HEK293T (cell line): Measurements from ENCODE around the gene CPLX3.

Experiments used
- CTCF ChIA-PET: fragments of 350-600 bp; formaldehyde crosslinking; extraction: SDS; loops from one replicate; lab custom pipeline; 2021; ENCODE audit warnings: antibody characterized with exemption, inconsistent platforms; lab: Yijun Ruan, JAX
- POLR2A ChIA-PET: fragments of 350-600 bp; formaldehyde crosslinking; extraction: SDS; loops from one replicate; lab custom pipeline; 2020; ENCODE audit warnings: antibody characterized with exemption, inconsistent platforms; lab: Yijun Ruan, JAX
- DNase-seq: peaks from one replicate; pipeline ENCODE4 v3.0.0; 2012; ENCODE audit warnings: mixed read lengths; ENCODE audit errors: extremely low spot score
- ARNT ChIP-seq: fragments of 450-650 bp; IDR thresholded peaks from 2 replicates; pipeline ENCODE4 v1.6.1; 2017; ENCODE audit warnings: mild to moderate bottlenecking
- BHLHE40 ChIP-seq: fragments of 450-650 bp; IDR thresholded peaks from 2 replicates; pipeline ENCODE4 v1.6.1; 2016; ENCODE audit warnings: mild to moderate bottlenecking, moderate library complexity, borderline replicate concordance
- CTBP1 ChIP-seq: fragments of 450-650 bp; IDR thresholded peaks from 2 replicates; pipeline ENCODE4 v1.6.1; 2016; ENCODE audit warnings: borderline replicate concordance
- ELF4 ChIP-seq: fragments of 450-650 bp; IDR thresholded peaks from 2 replicates; pipeline ENCODE4 v1.6.1; 2017; ENCODE audit warnings: antibody characterized with exemption
- FOXA1 ChIP-seq: fragments of 450-650 bp; IDR thresholded peaks from 2 replicates; pipeline ENCODE4 v1.6.1; 2016; ENCODE audit warnings: mild to moderate bottlenecking
- FOXK2 ChIP-seq: fragments of 450-650 bp; IDR thresholded peaks from 2 replicates; pipeline ENCODE4 v1.6.1; 2016; ENCODE audit warnings: mild to moderate bottlenecking
- FOXM1 ChIP-seq: fragments of 450-650 bp; IDR thresholded peaks from 2 replicates; pipeline ENCODE4 v1.6.1; 2017; ENCODE audit warnings: mild to moderate bottlenecking, borderline replicate concordance
- HDGF ChIP-seq: fragments of 450-650 bp; IDR thresholded peaks from 2 replicates; pipeline ENCODE4 v1.6.1; 2017; ENCODE audit warnings: antibody characterized with exemption, borderline replicate concordance
- L3MBTL2 ChIP-seq: fragments of 450-650 bp; conservative IDR thresholded peaks from 2 replicates; pipeline ENCODE4 v1.6.1; 2016; ENCODE audit warnings: mild to moderate bottlenecking
- LEF1 ChIP-seq: fragments of 450-650 bp; IDR thresholded peaks from 2 replicates; pipeline ENCODE4 v1.6.1; 2017; ENCODE audit warnings: mild to moderate bottlenecking, borderline replicate concordance
- NFRKB ChIP-seq: fragments of 450-650 bp; IDR thresholded peaks from 2 replicates; pipeline ENCODE4 v1.6.1; 2016; ENCODE audit warnings: mild to moderate bottlenecking, moderate library complexity
- SP1 ChIP-seq: fragments of 450-650 bp; IDR thresholded peaks from 2 replicates; pipeline ENCODE4 v1.6.1; 2017
- SUZ12 ChIP-seq: fragments of 450-650 bp; IDR thresholded peaks from 2 replicates; pipeline ENCODE4 v1.6.1; 2016; ENCODE audit warnings: mild to moderate bottlenecking
- TARDBP ChIP-seq: fragments of 450-650 bp; IDR thresholded peaks from 2 replicates; pipeline ENCODE4 v1.6.1; 2016
- ZNF384 ChIP-seq: fragments of 450-650 bp; IDR thresholded peaks from 2 replicates; pipeline ENCODE4 v1.6.1; 2016
- TF ChIP-seq, protein P1 (sequence below): fragments of 450-650 bp; IDR thresholded peaks from 2 replicates; pipeline ENCODE4 v1.6.1; 2016

Gene CPLX3

DNA sequence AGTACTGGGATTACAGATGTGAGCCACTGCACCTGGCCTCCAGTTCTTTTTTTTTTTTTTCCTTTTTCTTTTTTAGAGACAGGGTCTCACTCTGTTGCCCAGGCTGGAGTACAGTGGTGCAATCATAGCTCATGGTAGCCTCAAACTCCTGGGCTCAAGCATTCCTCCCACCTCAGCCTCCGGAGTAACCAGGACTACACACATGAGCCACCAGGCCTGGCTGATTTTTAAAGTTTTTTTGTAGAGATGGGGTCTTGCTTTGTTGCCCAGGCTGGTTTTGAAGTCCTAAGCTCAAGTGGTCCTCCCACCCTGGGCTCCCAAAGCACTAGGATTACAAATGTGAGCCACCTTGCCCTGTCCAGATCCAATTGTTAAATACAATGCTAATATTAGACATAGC is 30.1 kb downstream of the CPLX3 start:
- TF ChIP-seq FOXA1 = no peak
- TF ChIP-seq NFRKB = no peak
- no peak for TF ChIP-seq ELF4
- TF ChIP-seq, protein P1, sequence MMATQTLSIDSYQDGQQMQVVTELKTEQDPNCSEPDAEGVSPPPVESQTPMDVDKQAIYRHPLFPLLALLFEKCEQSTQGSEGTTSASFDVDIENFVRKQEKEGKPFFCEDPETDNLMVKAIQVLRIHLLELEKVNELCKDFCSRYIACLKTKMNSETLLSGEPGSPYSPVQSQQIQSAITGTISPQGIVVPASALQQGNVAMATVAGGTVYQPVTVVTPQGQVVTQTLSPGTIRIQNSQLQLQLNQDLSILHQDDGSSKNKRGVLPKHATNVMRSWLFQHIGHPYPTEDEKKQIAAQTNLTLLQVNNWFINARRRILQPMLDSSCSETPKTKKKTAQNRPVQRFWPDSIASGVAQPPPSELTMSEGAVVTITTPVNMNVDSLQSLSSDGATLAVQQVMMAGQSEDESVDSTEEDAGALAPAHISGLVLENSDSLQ = no peak
- no peak for TF ChIP-seq HDGF
- no peak for TF ChIP-seq BHLHE40
- no peak for TF ChIP-seq LEF1
- no peak for TF ChIP-seq SP1
- no peak for TF ChIP-seq SUZ12
- no peak for TF ChIP-seq FOXK2
- no peak for TF ChIP-seq CTBP1
- no peak for TF ChIP-seq FOXM1
- TF ChIP-seq TARDBP = no peak
- no peak for TF ChIP-seq ZNF384
- TF ChIP-seq ARNT = no peak
- no peak for TF ChIP-seq L3MBTL2
- DNase-seq = no peak
- ChIA-PET POLR2A (interaction anchor here (0.7 to 1.3 kb wide), 2 partner anchors 13 to 29 kb away, joined by 3 read pairs; partner anchors contain the start of gene ULK3), CTCF (interaction anchor here (0.6 to 1.1 kb wide), 3 partner anchors 13 to 224 kb away, joined by 3 to 4 read pairs (median 4); no protein-coding TSS in a partner anchor)

DNA sequence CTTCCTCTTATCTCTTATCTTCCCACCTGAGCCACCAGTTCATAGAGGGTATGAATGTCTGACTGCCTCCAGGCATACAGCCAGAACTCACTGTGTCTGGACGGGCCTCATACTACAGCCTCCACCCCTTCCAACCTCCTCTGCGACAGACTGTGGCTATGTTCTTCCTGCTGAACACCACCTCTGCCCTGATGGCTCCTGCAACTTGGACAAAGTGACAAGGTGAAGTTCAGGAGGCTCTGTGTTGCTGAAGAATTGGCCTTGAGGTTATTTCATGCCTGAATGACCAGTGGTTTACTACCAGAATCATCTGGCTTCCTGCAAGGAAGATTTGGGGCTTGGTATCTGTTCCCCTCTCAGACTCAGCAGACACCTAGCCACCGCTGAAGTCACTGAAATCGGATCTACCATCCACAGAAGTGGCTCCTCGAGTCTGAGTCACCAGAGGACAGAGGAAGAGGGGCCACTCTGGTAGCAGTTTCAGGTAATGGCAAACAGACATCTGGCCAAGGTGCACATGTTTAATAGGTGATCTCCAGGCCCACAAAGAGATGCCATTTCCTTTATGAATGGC is 30.7 kb downstream of the CPLX3 start:
- DNase-seq = no peak
- ChIA-PET POLR2A (no interaction called here), CTCF (interaction anchor here (0.6 to 1.1 kb wide), 3 partner anchors 13 to 225 kb away, joined by 3 to 4 read pairs (median 3); no protein-coding TSS in a partner anchor)
- no peak for TF ChIP-seq HDGF
- TF ChIP-seq SUZ12 = no peak

DNA sequence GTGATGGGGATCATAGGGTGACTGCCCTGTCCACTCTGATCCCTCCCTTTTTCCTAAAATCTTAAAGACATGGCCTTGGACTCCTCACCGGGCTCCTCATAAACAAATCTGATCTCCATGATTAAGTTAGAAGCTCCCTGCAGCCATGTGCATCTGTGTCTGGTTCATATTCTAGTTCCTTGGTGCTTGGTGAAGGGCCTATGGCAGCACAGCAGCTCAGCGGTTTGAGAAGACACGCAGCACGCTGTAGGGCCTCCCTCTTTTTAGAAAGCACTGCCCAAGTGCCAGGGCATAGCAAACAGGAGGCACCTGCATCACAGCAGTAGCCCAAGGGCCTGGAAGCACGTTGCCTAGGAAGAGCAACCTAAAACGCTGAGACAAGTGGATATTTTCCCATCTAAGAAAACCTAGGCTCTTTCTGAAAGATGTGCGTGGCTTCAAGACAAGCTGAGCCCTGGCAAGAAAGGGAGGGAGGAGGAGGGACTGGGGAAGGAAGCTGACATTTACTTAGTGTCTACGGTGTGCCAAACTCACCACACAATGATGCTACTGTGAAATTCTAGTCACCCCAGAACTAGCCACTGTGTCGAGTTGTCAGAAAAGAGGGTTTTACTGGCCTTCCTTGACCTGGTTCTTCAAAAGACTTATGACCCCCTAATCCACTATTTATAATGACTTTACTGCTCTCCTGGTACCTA is 31.4 kb downstream of the CPLX3 start:
- POLR2A ChIA-PET = interaction anchor here (0.7 to 0.9 kb wide), 2 partner anchors 12 to 31 kb away, joined by 3 read pairs; partner anchors contain the start of gene MPI
- no peak for DNase-seq
- CTCF ChIA-PET = interaction anchor here (0.6 to 0.7 kb wide), 2 partner anchors 38 to 92 kb away, joined by 3 read pairs; no protein-coding TSS in a partner anchor
- no peak for TF ChIP-seq BHLHE40
- no peak for TF ChIP-seq FOXM1
- no peak for TF ChIP-seq HDGF
- TF ChIP-seq, protein P1 = no peak
- TF ChIP-seq CTBP1 = no peak
- no peak for TF ChIP-seq ARNT
- no peak for TF ChIP-seq SUZ12
- no peak for TF ChIP-seq FOXA1
- no peak for TF ChIP-seq TARDBP
- no peak for TF ChIP-seq LEF1
- TF ChIP-seq FOXK2 = no peak
- no peak for TF ChIP-seq L3MBTL2

DNA sequence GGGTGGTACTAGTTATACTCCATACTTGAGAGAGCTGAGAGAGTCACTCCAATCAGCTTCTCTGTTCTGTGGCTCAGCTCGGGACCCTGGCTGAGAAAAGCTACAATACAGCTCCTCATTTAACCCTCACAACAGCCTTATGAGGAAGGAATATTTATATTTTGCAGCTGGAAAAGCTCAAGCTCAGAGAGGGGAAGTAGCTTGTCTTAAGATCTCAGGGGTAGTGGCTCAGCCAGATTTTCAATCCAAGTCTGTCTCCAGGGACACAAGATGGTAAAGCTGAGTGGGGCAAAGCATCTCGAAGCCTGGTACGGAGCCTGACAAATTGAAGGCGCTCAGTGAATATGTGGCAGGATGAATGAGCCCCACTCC is 31.9 kb downstream of the CPLX3 start:
- ChIA-PET CTCF (interaction anchor here (0.6 kb wide), 1 partner anchor 37 kb away, joined by 3 read pairs; no protein-coding TSS in a partner anchor), POLR2A (interaction anchor here (0.7 to 1.6 kb wide), 4 partner anchors 12 to 48 kb away, joined by 3 to 7 read pairs (median 4); partner anchors contain the start of genes FAM219B, MPI and ULK3)
- TF ChIP-seq L3MBTL2 (no peak), LEF1 (no peak), FOXK2 (no peak), SP1 (no peak), FOXA1 (no peak), NFRKB (no peak), TARDBP (no peak), ELF4 (no peak), HDGF (no peak), ZNF384 (no peak), SUZ12 (no peak), ARNT (no peak), BHLHE40 (no peak), FOXM1 (no peak), CTBP1 (no peak)
- TF ChIP-seq, protein P1 = no peak
- DNase-seq = no peak

DNA sequence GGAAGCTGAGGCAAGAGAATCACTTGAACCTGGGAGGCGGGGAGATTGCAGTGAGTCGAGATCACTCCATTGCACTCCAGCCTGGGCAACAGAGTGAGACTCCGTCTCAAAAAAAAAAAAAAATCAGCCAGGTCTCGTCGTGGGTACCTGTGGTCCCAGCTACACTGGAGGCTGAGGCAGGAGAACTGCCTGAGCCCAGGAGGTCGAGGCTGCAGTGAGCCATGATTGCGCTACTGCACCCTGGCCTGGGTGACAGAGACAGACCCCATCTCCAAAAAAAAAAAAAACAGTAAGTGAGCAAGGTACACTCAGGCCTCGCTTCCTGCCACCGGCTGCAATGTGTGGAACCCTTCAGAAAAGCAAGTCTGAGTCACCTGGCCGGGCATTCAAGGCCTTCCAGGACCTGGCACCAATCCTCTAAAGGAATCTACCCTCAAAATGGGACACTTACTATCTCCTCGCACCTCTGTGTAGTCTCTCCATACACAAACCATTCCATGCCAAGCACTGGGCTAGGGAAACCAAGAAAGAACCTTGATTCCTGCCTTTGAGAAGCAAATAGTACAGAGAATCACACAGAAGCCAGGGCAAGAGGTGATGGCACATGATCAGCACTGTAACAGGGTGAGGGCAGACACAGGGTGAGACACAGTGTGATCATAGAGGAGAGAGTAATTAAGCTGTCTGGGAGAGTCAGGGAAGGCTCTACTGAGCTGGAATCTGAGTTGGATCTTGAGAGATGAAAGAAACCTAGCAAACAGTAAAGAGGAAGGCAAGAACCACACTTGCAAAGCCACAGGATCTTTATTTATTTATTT is 37.0 kb downstream of the CPLX3 start:
- ChIA-PET POLR2A (no interaction called here), CTCF (interaction anchor here (0.5 to 0.6 kb wide), 2 partner anchors 94 to 137 kb away, joined by 3 to 4 read pairs; no protein-coding TSS in a partner anchor)
- DNase-seq = no peak

More for the DNA sequence above, 37.0 kb downstream of the CPLX3 start:
- TF ChIP-seq L3MBTL2 (no peak), ZNF384 (no peak), TARDBP (no peak), FOXM1 (no peak), SUZ12 (no peak), LEF1 (no peak), BHLHE40 (no peak), FOXK2 (no peak), FOXA1 (no peak), NFRKB (no peak), ARNT (no peak), HDGF (no peak), SP1 (no peak), CTBP1 (no peak), ELF4 (no peak)
- TF ChIP-seq, protein P1 = no peak
